NCI-H1048 (cell line): ENCODE measurements around the gene SPTBN4.
"Not testable (repeated sequence)": the region's sequence is repeated elsewhere in the genome, so short reads cannot be mapped to it uniquely, and the experiment has no call there.

Source experiments
- DNase-seq: peaks from one replicate; lab custom pipeline; 2025; lab: John Stamatoyannopoulos, UW

Gene SPTBN4

GRCh38 chr19:40621283-40621682 lies 154.5 kb downstream of the SPTBN4 start:
- DNase-seq, result no peak

DNA sequence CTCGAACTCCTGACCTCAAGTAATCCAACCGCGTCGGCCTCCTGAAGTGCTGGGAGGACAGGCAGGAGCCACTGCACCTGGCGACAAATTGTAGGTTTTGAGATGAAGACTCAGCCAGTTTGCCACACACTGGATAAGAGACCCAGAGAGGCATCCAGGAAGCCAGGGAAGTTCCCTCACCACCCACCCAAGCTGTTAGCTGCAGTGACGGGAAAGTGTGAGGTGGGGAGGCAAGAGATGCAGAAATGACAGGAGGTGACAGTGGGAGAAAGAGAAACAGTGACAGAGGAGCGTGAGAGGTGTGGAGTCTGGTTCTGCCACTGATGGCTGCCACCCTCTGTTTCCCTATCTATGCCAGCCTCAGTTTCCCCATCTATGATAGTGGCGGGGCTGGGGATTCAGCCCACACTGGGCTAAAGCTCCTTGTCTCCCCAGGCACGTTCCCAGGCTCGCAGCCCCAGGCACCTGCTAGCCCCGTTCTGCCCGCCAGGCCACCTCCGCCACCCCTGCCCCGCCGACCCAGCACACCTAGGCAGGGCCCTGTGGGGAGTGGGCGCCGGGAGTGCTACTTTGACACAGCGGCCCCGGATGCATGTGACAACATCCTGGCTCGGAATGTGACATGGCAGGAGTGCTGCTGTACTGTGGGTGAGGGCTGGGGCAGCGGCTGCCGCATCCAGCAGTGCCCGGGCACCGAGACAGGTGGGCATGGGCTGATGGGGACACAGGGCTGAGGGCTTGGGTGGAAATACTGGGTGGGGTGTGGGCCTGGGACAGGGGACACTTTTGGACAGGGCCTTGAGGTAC lies 155.4 kb downstream of the SPTBN4 start:
- no peak for DNase-seq

DNA sequence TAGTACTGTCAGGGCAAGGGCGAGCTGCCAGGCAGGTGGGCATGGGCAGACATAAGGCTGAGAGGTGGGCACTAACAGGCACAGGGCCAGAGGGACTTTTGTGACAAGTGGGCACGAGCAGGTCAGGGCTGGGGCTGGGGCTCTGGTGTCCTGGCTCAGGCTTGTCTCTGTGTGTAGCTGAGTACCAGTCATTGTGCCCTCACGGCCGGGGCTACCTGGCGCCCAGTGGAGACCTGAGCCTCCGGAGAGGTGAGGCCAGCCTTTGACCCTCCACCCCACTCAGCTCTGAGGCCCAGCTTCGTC lies 155.9 kb downstream of the SPTBN4 start:
- DNase-seq, result no peak

DNA sequence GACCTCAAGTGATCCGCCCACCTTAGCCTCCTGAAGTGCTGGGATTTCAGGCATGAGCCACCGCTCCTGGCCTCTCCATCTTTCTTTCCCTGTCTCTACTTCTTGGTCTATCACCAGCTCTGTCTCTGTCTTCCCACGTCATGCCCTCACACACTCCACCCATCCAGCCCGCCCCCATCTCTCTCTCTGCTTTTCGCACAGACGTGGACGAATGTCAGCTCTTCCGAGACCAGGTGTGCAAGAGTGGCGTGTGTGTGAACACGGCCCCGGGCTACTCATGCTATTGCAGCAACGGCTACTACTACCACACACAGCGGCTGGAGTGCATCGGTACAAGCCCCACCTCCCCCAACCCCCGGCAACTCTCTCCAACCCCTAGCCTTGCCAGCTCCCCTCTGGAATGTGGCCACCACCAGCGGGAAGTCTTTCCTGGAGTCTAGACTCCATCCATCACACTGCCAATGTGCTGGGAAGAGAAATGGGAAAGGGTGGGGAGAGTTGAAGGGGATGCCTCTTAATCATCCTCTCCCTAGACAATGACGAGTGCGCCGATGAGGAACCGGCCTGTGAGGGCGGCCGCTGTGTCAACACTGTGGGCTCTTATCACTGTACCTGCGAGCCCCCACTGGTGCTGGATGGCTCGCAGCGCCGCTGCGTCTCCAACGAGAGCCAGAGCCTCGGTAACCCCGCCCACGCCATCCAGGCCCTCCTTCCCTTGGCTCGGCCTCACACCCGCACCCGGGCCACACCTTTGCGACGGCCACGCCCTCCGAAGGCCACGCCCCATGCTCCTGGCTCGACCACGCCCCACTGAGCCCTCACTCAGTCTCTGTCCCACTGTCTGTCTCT lies 156.8 kb downstream of the SPTBN4 start:
- DNase-seq, result peak; percentile 84

DNA sequence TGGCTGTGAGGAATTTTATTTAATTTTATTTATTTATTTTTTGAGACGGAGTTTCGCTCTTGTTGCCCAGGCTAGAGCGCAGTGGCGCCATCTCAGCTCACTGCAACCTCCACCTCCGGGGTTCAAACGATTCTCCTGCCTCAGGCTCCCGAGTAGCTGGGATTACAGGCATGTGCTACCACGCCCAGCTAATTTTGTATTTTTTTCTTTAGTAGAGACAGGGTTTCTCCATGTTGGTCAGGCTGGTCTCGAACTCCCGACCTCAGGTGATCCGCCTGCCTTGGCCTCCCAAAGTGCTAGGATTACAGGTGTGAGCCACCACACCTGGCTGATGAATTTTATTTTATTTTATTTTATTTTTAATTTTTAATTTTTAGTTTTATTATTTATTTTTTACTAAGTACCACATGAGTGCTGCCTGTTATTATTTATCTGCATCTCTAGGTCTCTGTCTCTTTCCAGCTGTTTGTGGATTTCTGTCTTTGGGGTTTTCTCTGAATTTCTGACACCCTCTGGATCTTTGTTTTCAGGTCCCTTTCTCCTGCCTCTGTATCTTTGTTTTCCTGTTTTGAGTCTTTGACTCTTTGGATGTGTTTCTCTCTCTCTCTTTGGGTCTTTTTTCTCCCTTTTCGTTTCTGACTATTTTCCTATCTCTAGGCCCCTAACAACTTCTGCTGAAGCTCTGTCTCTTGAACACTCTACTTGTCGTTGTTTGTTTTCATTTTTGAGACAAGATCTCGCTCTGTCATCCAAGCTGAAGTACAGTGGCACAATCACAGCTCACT lies 157.8 kb downstream of the SPTBN4 start:
- not testable (repeated sequence) for DNase-seq

GRCh38 chr19:40625406-40626120 lies 158.8 kb downstream of the SPTBN4 start:
- no peak for DNase-seq
